ENCODE data around the gene CRAMP1.

- TF ChIP-seq CTCF (IDR thresholded peaks at IDR 0.05; ENCODE audit: extremely low read depth in 1 of 2, insufficient read depth in 1 of 2, low read depth in 1 of 2, low read length in 2 of 2) = no peak
- TF ChIP-seq EZH2 (IDR thresholded peaks at IDR 0.05; ENCODE audit: borderline replicate concordance, low read depth, low read length, severe bottlenecking) = no peak
- TF ChIP-seq POLR2AphosphoS5 (IDR thresholded peaks at IDR 0.05; ENCODE audit: insufficient read depth, low read depth, low read length) = no peak
Measured at GRCh38 chr16:1563786-1564185, 48.4 kb upstream of the CRAMP1 start.
